Measurements from ENCODE around the gene YTHDC1.

- no peak for TF ChIP-seq RAD21 (CRISPR knock-in tag; IDR thresholded peaks at IDR 0.05)
- TF ChIP-seq YY1 (IDR thresholded peaks at IDR 0.05; ENCODE audit: insufficient read depth, insufficient replicate concordance, low read depth, low read length) = no peak
- no peak for TF ChIP-seq RAD51 (IDR thresholded peaks at IDR 0.05; ENCODE audit: borderline replicate concordance)
- no peak for TF ChIP-seq SIN3B (IDR thresholded peaks at IDR 0.05; ENCODE audit: low read length)
- TF ChIP-seq POLR2A (IDR thresholded peaks at IDR 0.05; ENCODE audit: insufficient read depth in 1 of 2, low read depth in 2 of 2, low read length in 2 of 2) = no peak
- TF ChIP-seq, protein P1, sequence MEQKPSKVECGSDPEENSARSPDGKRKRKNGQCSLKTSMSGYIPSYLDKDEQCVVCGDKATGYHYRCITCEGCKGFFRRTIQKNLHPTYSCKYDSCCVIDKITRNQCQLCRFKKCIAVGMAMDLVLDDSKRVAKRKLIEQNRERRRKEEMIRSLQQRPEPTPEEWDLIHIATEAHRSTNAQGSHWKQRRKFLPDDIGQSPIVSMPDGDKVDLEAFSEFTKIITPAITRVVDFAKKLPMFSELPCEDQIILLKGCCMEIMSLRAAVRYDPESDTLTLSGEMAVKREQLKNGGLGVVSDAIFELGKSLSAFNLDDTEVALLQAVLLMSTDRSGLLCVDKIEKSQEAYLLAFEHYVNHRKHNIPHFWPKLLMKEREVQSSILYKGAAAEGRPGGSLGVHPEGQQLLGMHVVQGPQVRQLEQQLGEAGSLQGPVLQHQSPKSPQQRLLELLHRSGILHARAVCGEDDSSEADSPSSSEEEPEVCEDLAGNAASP (CRISPR knock-in tag; IDR thresholded peaks at IDR 0.05; ENCODE audit: borderline replicate concordance) = no peak
- no peak for TF ChIP-seq ZNF207 (IDR thresholded peaks at IDR 0.05; ENCODE audit: borderline replicate concordance)
- TF ChIP-seq FOSL2 (CRISPR knock-in tag; IDR thresholded peaks at IDR 0.05) = peak; percentile 91
- TF ChIP-seq GTF2F1 (IDR thresholded peaks at IDR 0.05; ENCODE audit: low read length) = no peak
- TF ChIP-seq JDP2 (CRISPR knock-in tag; IDR thresholded peaks at IDR 0.05; ENCODE audit: borderline replicate concordance) = no peak
- TF ChIP-seq SMARCE1 (IDR thresholded peaks at IDR 0.05; ENCODE audit: borderline replicate concordance) = no peak
- TF ChIP-seq, protein P2, sequence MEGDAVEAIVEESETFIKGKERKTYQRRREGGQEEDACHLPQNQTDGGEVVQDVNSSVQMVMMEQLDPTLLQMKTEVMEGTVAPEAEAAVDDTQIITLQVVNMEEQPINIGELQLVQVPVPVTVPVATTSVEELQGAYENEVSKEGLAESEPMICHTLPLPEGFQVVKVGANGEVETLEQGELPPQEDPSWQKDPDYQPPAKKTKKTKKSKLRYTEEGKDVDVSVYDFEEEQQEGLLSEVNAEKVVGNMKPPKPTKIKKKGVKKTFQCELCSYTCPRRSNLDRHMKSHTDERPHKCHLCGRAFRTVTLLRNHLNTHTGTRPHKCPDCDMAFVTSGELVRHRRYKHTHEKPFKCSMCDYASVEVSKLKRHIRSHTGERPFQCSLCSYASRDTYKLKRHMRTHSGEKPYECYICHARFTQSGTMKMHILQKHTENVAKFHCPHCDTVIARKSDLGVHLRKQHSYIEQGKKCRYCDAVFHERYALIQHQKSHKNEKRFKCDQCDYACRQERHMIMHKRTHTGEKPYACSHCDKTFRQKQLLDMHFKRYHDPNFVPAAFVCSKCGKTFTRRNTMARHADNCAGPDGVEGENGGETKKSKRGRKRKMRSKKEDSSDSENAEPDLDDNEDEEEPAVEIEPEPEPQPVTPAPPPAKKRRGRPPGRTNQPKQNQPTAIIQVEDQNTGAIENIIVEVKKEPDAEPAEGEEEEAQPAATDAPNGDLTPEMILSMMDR (CRISPR knock-in tag; IDR thresholded peaks at IDR 0.05) = no peak
- no peak for TF ChIP-seq ZFP36L1 (CRISPR knock-in tag; IDR thresholded peaks at IDR 0.05)
Observed at GRCh38 chr4:68346461-68346860, 3.4 kb downstream of the YTHDC1 start.
